Left lung (tissue), 14 donors: ENCODE data around the gene GNAS-AS1. TPM values are rescaled to one million over a fixed set of nuclear protein-coding genes. Genes with fewer than 3 reads are reported as not detected.

Experiments used
- ATAC-seq: fragments of 200-7000 bp; cut with Tn5 transposase; one replicate; pipeline ENCODE4 v1.9.1; 2020; ENCODE audit warnings: moderate library complexity
- DNase-seq, 4 donors: peaks; one replicate each; pipeline ENCODE4 v3.0.0-alpha.2; 2013 to 2020
- H3K27ac ChIP-seq, 2 donors: fragments of 200-600 bp; sonication (generic) in 1 of 2; one replicate each; pipeline versions ENCODE4 v1.5.0 to v1.8.0; 2020 to 2021
- H3K27me3 ChIP-seq, 2 donors: fragments of 200-600 bp; sonication (generic) in 1 of 2; one replicate each; pipeline versions ENCODE4 v1.5.0 to v1.8.0; 2020 to 2021
- H3K36me3 ChIP-seq, 2 donors: fragments of 200-600 bp; sonication (generic) in 1 of 2; one replicate each; pipeline versions ENCODE4 v1.5.0 to v1.8.0; 2020 to 2021
- H3K4me1 ChIP-seq, 2 donors: fragments of 200-600 bp; one replicate each; pipeline ENCODE4 v1.8.0; 2021
- H3K4me3 ChIP-seq, 2 donors: fragments of 200-600 bp; sonication (generic) in 1 of 2; one replicate each; pipeline versions ENCODE4 v1.5.0 to v1.8.0; 2020 to 2021; ENCODE audit warnings: mild to moderate bottlenecking in 1 of 2
- H3K9me3 ChIP-seq, 2 donors: fragments of 200-600 bp; sonication (generic) in 1 of 2; one replicate each; pipeline versions ENCODE4 v1.5.0 to v1.8.0; 2020 to 2021
- CTCF ChIP-seq, 2 donors: fragments of 200-600 bp; sonication (generic) in 1 of 2; IDR thresholded peaks; one replicate each; pipeline versions ENCODE4 v1.5.0 to v1.8.0; 2021; ENCODE audit warnings: antibody characterized with exemption in 2 of 2
- intact Hi-C, 2 donors: fragments of 100-400 bp; cut with DNase I; formaldehyde crosslinking; loops; one replicate each; pipeline versions ENCODE4 v1.11.2 to v1.14.2; 2022
- long read RNA-seq, 12 donors: library from polyadenylated mRNA in 2 of 12; unstranded in 2 of 12; transcript quantifications; one replicate each; pipeline ENCODE4 v2.0.0 and lab custom pipeline, GENCODE V29; 2019 to 2026
- polyA plus RNA-seq, 6 donors: library from polyadenylated mRNA; unstranded; fragments of 120-200 nt; gene quantifications; one replicate each; pipeline ENCODE4 v1.2.1, GENCODE V29; 2013; ENCODE audit not compliant: insufficient read length in 6 of 6
- total RNA-seq, 2 donors: library from RNA; stranded (reverse); fragmentation: NEBNext Ultra II Directional; extraction: Animal tissue kit (Norgen Biotek cat#: 25700); gene quantifications; one replicate each; pipeline ENCODE4 v1.2.1, GENCODE V29; 2021
- donor health status: DM: no; HTN: yes; CAD: no.
- donor health status: DM: no; HTN: no; CAD: no.

GNAS-AS1 gene
- total RNA-seq (1 to 10 TPM; 1.5 TPM), polyA plus RNA-seq (1 to 10 TPM in 2 of 6 donors, under 1 TPM in 4; 0.15 to 1.3 (median 0.83) TPM)
- long read RNA-seq, donor 1, partial matches to known transcripts = 4,126 of 4,292 reads
- long read RNA-seq, donor 1, other reads (novel, unspliced or antisense) = 166 of 4,292 reads
- long read RNA-seq, donor 2 = 0 reads
- long read RNA-seq, donor 3, partial matches to known transcripts = 2,806 of 2,941 reads
- long read RNA-seq, donor 3, other reads (novel, unspliced or antisense) = 135 of 2,941 reads
- long read RNA-seq, donor 4 = 0 reads
- long read RNA-seq, donor 5 = 0 reads
- long read RNA-seq, donor 6 = 0 reads
- long read RNA-seq, donor 7 = 0 reads
- long read RNA-seq, donor 8, partial matches to known transcripts = 3,735 of 3,882 reads
- long read RNA-seq, donor 8, other reads (novel, unspliced or antisense) = 147 of 3,882 reads
- long read RNA-seq, donor 9 = 0 reads
- long read RNA-seq, donor 10 = 0 reads
- long read RNA-seq, donor 11, partial matches to known transcripts = 7,445 of 7,684 reads
- long read RNA-seq, donor 11, other reads (novel, unspliced or antisense) = 239 of 7,684 reads
- long read RNA-seq, donor 12 = 0 reads

- intact Hi-C loops = no loop called here
- no peak within 1 kb of the TSS for H3K27ac ChIP-seq
- no peaks in the 10 kb centered on the region for H3K9me3 ChIP-seq
Observed at GRCh38 chr20:58850693-58851174, at the start of gene GNAS-AS1. Gene GNAS-AS1 (minus strand): TSS chr20:58850902.

DNA sequence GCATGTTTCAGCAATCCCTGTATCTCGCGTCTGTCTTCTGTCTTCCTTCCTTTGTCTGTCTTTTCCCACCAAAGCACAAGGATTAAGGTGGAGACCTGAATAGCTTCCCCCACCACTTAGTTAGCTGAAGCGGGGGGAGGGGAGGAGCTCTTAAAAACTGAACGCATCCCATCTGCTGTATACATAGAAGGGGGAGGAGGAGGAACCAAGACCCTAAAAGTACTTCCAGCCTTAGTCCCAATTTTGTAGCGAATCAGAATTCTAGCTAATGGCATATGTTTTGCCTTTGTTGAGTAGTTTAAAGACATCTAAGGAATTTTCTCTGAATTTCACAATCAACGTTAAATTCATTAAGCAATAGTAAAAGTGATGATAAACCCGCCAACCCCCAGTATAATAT, 49.7 kb upstream of the GNAS-AS1 start:
- no peaks in the 10 kb centered on the region for H3K27me3 ChIP-seq
- intact Hi-C loops = no loop called here
- no peak overlapping the region for H3K4me3 ChIP-seq
- peaks cover 11 to 51% of the 10 kb centered on the region in 2 donors for H3K4me1 ChIP-seq
- TF ChIP-seq CTCF (IDR thresholded peaks at IDR 0.05) = no peak
- H3K9me3 ChIP-seq = no peaks in the 10 kb centered on the region
- peak in 1 of 4 donors; percentile 51 for DNase-seq
- H3K36me3 ChIP-seq = peaks cover 0 to 53% of the 10 kb centered on the region in 2 donors
- no peak for ATAC-seq
- H3K27ac ChIP-seq = no peak overlapping the region

More at GRCh38 chr20:58850693-58851174, at the start of gene GNAS-AS1:
- no peak for TF ChIP-seq CTCF (IDR thresholded peaks at IDR 0.05)
- peak within 1 kb of the TSS; percentile 27 to 40 for H3K4me3 ChIP-seq
- DNase-seq (peak; percentile 72 to 88 (median 81)), ATAC-seq (peak; percentile 89)
- H3K36me3 ChIP-seq = no peaks in the 10 kb centered on the region
- H3K4me1 ChIP-seq = peaks cover 6 to 13% of the 10 kb centered on the region in 2 donors
- peaks cover 26 to 85% of the 10 kb centered on the region in 2 donors for H3K27me3 ChIP-seq

GRCh38 chr20:58899512-58899911, 48.8 kb upstream of the GNAS-AS1 start:
- no peak for TF ChIP-seq CTCF (IDR thresholded peaks at IDR 0.05)
- no peaks in the 10 kb centered on the region for H3K9me3 ChIP-seq
- no peak for ATAC-seq
- H3K4me1 ChIP-seq = peaks cover 19 to 60% of the 10 kb centered on the region in 2 donors
- intact Hi-C loops = no loop called here
- no peak for DNase-seq
- H3K27ac ChIP-seq = no peak overlapping the region
- peaks cover 0 to 44% of the 10 kb centered on the region in 2 donors for H3K36me3 ChIP-seq
- no peaks in the 10 kb centered on the region for H3K27me3 ChIP-seq
- H3K4me3 ChIP-seq = no peak overlapping the region

GRCh38 chr20:58898629-58899408, 48.1 kb upstream of the GNAS-AS1 start:
- TF ChIP-seq CTCF (IDR thresholded peaks at IDR 0.05) = no peak

More at GRCh38 chr20:58898629-58899408, 48.1 kb upstream of the GNAS-AS1 start:
- Histone ChIP-seq H3K4me1 (peaks cover 26 to 66% of the 10 kb centered on the region in 2 donors), H3K27me3 (no peaks in the 10 kb centered on the region), H3K9me3 (no peaks in the 10 kb centered on the region), H3K36me3 (peaks cover 0 to 37% of the 10 kb centered on the region in 2 donors), H3K27ac (no peak overlapping the region), H3K4me3 (no peak overlapping the region)
- no peak for ATAC-seq
- DNase-seq = no peak
- intact Hi-C loops = no loop called here
